PC-3 (cell line): Measurements from ENCODE around the gene DNAH9. TPM values are rescaled to one million over a fixed set of nuclear protein-coding genes. Genes with fewer than 3 reads are reported as not detected.

ENCODE experiments used
- ATAC-seq: fragments of 200-7000 bp; cut with Tn5 transposase; 2 replicates; pipeline ENCODE4 v1.9.1; 2020; ENCODE audit warnings: mild to moderate bottlenecking, moderate library complexity
- BruUV-seq: library from RNA; stranded (reverse); fragments of 400-500 nt; replicated peaks from 2 replicates; lab custom pipeline; 2021; lab: Mats Ljungman, UMichigan
- CTCF ChIA-PET: fragments of 300-600 bp; sonication (Branson Sonifier 250); formaldehyde crosslinking; loops from one replicate; lab custom pipeline; 2022; ENCODE audit warnings: antibody characterized with exemption; lab: Charles Lee
- POLR2A ChIA-PET: fragments of 300-600 bp; sonication (Branson Sonifier 250); formaldehyde crosslinking; loops from one replicate; lab custom pipeline; 2022; ENCODE audit warnings: antibody characterized with exemption; ENCODE audit not compliant: unreplicated experiment; lab: Charles Lee
- DNase-seq: peaks from one replicate; pipeline ENCODE4 v3.0.0-alpha.2; 2015
- H2AFZ ChIP-seq: fragments of 300-600 bp; sonication (generic); 2 replicates; pipeline ENCODE4 v1.6.0; 2016; ENCODE audit warnings: antibody characterized with exemption, low read length
- H3F3A ChIP-seq: fragments of 300-600 bp; sonication (generic); one replicate; pipeline ENCODE4 v1.6.0; 2017; ENCODE audit warnings: antibody characterized with exemption, low read length, control low read depth, mild to moderate bottlenecking; ENCODE audit not compliant: unreplicated experiment
- H3K27ac ChIP-seq: fragments of 300-600 bp; sonication (generic); 2 replicates; pipeline ENCODE4 v1.5.1; 2016; ENCODE audit warnings: mild to moderate bottlenecking, low read length
- H3K27me3 ChIP-seq: fragments of 300-600 bp; sonication (generic); 2 replicates; pipeline ENCODE4 v1.6.1; 2016; ENCODE audit warnings: low read length, mixed read lengths
- H3K36me3 ChIP-seq: fragments of 300-600 bp; sonication (generic); 2 replicates; pipeline ENCODE4 v1.6.1; 2016; ENCODE audit warnings: low read depth, mixed run types, low read length, mixed read lengths
- H3K4me1 ChIP-seq: fragments of 300-600 bp; sonication (generic); 2 replicates; pipeline ENCODE4 v1.5.1; 2016; ENCODE audit warnings: low read length; ENCODE audit not compliant: insufficient read depth
- H3K4me2 ChIP-seq: fragments of 300-600 bp; sonication (generic); 2 replicates; pipeline ENCODE4 v1.6.0; 2016; ENCODE audit warnings: low read length
- H3K4me3 ChIP-seq: fragments of 300-600 bp; sonication (generic); 2 replicates; pipeline ENCODE4 v1.5.1; 2016; ENCODE audit warnings: mild to moderate bottlenecking, low read length, mixed read lengths
- H3K79me2 ChIP-seq: fragments of 300-600 bp; sonication (generic); 2 replicates; pipeline ENCODE4 v1.6.1; 2017; ENCODE audit warnings: low read length, mixed read lengths
- H3K9ac ChIP-seq: fragments of 300-600 bp; sonication (generic); 2 replicates; pipeline ENCODE4 v1.6.0; 2016; ENCODE audit warnings: mild to moderate bottlenecking, low read length
- H3K9me2 ChIP-seq: fragments of 300-600 bp; sonication (generic); replicated peaks from 2 replicates; pipeline ENCODE4 v1.6.1; 2016; ENCODE audit warnings: mixed run types, low read length, mixed read lengths
- H3K9me3 ChIP-seq: fragments of 300-600 bp; sonication (generic); 2 replicates; pipeline ENCODE4 v1.6.1; 2016; ENCODE audit warnings: low read length, mixed read lengths
- H4K20me1 ChIP-seq: fragments of 300-600 bp; sonication (generic); 2 replicates; pipeline ENCODE4 v1.6.1; 2016; ENCODE audit warnings: low read length, mixed read lengths
- EZH2 ChIP-seq: fragments of 300-600 bp; sonication (generic); IDR thresholded peaks from one replicate; pipeline ENCODE4 v1.6.1; 2017; ENCODE audit warnings: antibody characterized with exemption, mild to moderate bottlenecking, low read length; ENCODE audit not compliant: unreplicated experiment
- EZH2phosphoT487 ChIP-seq: fragments of 300-600 bp; sonication (generic); IDR thresholded peaks from 2 replicates; pipeline ENCODE4 v1.6.1; 2018; ENCODE audit warnings: mild to moderate bottlenecking, antibody characterized with exemption, low read length, borderline replicate concordance
- intact Hi-C: fragments of 100-400 bp; cut with micrococcal nuclease; formaldehyde crosslinking; loops from 2 replicates; pipeline ENCODE4 v1.9.0; 2023
- total RNA-seq: library from RNA; depleted of rRNA; stranded (reverse); fragments of >200 nt; gene quantifications from 2 replicates; pipeline ENCODE4 v1.2.3, GENCODE V29; 2014
- TF ChIP-seq, protein P1 (sequence below): fragments of 300-600 bp; sonication (generic); conservative IDR thresholded peaks from 2 replicates; pipeline ENCODE4 v1.5.1; 2017; ENCODE audit warnings: antibody characterized with exemption, low read depth, mild to moderate bottlenecking, low read length

DNAH9 gene
- total RNA-seq, 1 experiment from 2014 or later = 0.11 TPM

GRCh38 chr17:11700668-11701067, 102.4 kb downstream of the DNAH9 start:
- Histone ChIP-seq H3K79me2 (no peaks in the 10 kb centered on the region), H3K9me2 (no peaks in the 10 kb centered on the region), H3K27me3 (no peaks in the 10 kb centered on the region), H3K9ac (no peak overlapping the region), H4K20me1 (no peaks in the 10 kb centered on the region), H3K36me3 (no peaks in the 10 kb centered on the region), H3K9me3 (no peaks in the 10 kb centered on the region), H3K4me1 (no peaks in the 10 kb centered on the region), H3K27ac (no peak overlapping the region), H3F3A (no peaks in the 10 kb centered on the region), H3K4me2 (no peak overlapping the region), H2AFZ (no peak overlapping the region), H3K4me3 (no peak overlapping the region)
- TF ChIP-seq, protein P1, sequence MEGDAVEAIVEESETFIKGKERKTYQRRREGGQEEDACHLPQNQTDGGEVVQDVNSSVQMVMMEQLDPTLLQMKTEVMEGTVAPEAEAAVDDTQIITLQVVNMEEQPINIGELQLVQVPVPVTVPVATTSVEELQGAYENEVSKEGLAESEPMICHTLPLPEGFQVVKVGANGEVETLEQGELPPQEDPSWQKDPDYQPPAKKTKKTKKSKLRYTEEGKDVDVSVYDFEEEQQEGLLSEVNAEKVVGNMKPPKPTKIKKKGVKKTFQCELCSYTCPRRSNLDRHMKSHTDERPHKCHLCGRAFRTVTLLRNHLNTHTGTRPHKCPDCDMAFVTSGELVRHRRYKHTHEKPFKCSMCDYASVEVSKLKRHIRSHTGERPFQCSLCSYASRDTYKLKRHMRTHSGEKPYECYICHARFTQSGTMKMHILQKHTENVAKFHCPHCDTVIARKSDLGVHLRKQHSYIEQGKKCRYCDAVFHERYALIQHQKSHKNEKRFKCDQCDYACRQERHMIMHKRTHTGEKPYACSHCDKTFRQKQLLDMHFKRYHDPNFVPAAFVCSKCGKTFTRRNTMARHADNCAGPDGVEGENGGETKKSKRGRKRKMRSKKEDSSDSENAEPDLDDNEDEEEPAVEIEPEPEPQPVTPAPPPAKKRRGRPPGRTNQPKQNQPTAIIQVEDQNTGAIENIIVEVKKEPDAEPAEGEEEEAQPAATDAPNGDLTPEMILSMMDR = no peak
- TF ChIP-seq EZH2 = no peak
- no peak for TF ChIP-seq EZH2phosphoT487
- ChIA-PET CTCF (no interaction called here), POLR2A (no interaction called here)
- no TSS peak for BruUV-seq
- intact Hi-C loops = no loop called here
- ATAC-seq (no peak), DNase-seq (no peak)

DNA sequence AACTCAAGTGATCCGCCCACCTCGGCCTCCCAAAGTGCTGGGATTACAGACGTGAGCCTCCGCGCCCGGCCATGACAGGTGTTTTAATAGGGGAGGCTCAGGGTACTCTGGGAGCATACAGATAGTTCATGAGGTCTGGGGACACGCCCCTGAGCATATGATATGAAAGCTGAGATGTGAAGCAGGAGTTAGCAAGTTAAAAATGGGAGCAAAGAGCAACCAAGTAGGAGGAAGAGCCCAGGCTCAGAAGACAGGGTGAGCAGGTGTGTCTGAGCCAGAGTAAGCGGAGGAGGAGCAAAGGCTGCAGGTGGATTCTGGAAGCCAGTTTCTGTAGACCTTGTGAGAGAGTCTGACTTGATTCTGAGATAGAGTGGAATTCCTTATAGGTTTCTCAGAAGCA, 103.6 kb downstream of the DNAH9 start:
- DNase-seq (no peak), ATAC-seq (no peak)
- BruUV-seq = no TSS peak
- Histone ChIP-seq H3K27me3 (no peaks in the 10 kb centered on the region), H3K79me2 (no peaks in the 10 kb centered on the region), H3K27ac (no peak overlapping the region), H3K9me2 (no peaks in the 10 kb centered on the region), H3K9ac (no peak overlapping the region), H3K4me2 (no peak overlapping the region), H3K36me3 (no peaks in the 10 kb centered on the region), H3K9me3 (no peaks in the 10 kb centered on the region), H3F3A (no peaks in the 10 kb centered on the region), H3K4me3 (no peak overlapping the region), H3K4me1 (no peaks in the 10 kb centered on the region), H2AFZ (no peak overlapping the region), H4K20me1 (no peaks in the 10 kb centered on the region)
- intact Hi-C loops = no loop called here
- CTCF ChIA-PET = no interaction called here
- TF ChIP-seq EZH2 = no peak
- TF ChIP-seq EZH2phosphoT487 = no peak
- TF ChIP-seq, protein P1 = no peak
- POLR2A ChIA-PET = no interaction called here

GRCh38 chr17:11704041-11704440, 105.8 kb downstream of the DNAH9 start:
- H3K27ac ChIP-seq = no peak overlapping the region
- no peaks in the 10 kb centered on the region for H3K36me3 ChIP-seq
- no peak overlapping the region for H2AFZ ChIP-seq
- no peaks in the 10 kb centered on the region for H3K4me1 ChIP-seq
- no peaks in the 10 kb centered on the region for H3K27me3 ChIP-seq
- intact Hi-C loops = no loop called here
- no peak overlapping the region for H3K4me2 ChIP-seq
- no peak for ATAC-seq
- POLR2A ChIA-PET = no interaction called here
- CTCF ChIA-PET = no interaction called here
- no TSS peak for BruUV-seq
- no peaks in the 10 kb centered on the region for H3F3A ChIP-seq
- no peaks in the 10 kb centered on the region for H3K9me3 ChIP-seq
- no peaks in the 10 kb centered on the region for H3K79me2 ChIP-seq
- H4K20me1 ChIP-seq = no peaks in the 10 kb centered on the region
- no peak for DNase-seq
- no peaks in the 10 kb centered on the region for H3K9me2 ChIP-seq
- no peak overlapping the region for H3K4me3 ChIP-seq
- TF ChIP-seq EZH2 = no peak
- TF ChIP-seq EZH2phosphoT487 = no peak
- TF ChIP-seq, protein P1 = no peak
- no peak overlapping the region for H3K9ac ChIP-seq
